GM19351 (cell line): Measurements from ENCODE around the gene SLC29A2.

Source experiments
- ATAC-seq: cut with Tn5 transposase; IDR thresholded peaks from one replicate; pipeline ENCODE4 v1.9.1; 2021; ENCODE audit warnings: mild to moderate bottlenecking, moderate library complexity; ENCODE audit not compliant: unreplicated experiment

The SLC29A2 gene

DNA sequence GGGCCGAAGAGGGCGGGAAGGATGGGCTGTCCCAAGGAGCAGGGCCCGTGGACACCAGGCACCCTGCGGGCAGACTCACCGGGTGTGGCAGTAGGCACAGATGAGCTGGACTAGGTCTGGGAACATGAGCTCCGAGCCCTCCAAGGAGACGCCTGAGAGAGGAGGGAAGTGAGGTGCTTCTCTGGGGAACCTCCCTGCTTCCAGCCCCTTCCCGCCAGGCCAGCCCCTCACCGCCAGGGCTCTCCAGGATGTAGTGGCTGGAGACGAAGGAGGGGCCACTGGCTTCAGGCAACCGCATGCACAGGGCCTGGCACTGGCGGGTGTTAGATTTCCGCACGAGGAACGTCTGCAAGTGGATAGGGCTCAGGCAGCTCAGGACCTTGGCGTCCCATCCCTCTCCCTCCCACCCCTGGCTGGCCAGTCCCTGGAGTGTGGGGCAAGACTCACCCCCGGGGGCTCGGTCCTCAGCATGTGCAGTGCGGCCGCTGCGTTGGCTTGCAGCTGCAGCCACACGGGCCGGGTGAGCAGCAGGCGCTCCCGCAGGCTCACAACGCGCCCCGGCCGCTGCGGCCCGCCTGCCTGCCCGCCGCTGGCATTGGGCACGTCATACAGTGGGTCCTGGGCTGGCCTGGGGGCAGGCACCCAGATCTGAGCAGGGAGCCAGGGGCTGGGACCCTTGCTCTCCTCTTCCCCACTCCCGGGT is 35.9 kb downstream of the SLC29A2 start:
- no peak for ATAC-seq

DNA sequence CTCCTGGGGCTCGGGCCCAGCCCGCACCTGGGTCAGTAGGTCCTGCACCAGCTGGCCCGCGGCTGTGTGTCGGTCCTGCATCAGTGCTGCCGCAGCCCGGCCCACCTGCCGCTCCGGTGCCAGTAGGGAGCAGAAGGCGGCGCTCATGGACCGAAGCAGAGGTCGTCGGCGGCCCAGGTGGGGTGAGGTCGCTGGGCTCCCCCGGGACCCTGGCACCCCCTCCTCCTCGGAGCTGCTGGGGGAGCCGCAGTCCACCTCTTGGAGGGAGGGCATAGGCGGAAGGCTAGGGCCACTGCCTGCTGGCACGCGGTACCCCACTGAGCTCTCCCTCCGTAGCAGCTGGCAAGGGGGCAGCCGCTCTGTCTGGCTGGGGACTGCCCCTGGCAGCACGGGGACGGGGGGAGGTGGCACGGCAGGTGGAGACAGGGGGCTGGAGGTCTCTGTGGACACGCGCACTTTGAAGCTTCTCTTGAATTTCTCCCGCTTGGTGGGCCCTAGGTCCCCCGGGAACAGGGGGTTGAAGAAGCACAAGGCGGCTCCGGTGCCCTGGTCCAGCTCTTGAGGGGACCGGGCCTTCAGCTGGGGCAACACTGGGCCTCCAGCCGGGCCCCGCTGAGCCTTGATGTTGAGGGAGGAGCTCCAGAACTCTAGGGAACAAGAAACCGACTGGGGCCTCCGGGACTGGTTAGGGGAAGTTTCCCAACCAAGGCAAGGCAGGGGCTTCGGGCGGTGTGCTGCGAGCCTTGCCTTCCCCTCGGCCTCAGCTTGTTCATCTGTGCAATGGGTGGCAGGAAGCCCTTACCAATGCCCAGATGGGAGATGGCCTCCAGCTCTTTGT is 36.7 kb downstream of the SLC29A2 start:
- ATAC-seq, result no peak

- ATAC-seq, result no peak
Observed at GRCh38 chr11:66333896-66334604, 37.5 kb downstream of the SLC29A2 start.

GRCh38 chr11:66333220-66333877 is 38.2 kb downstream of the SLC29A2 start:
- no peak for ATAC-seq

DNA sequence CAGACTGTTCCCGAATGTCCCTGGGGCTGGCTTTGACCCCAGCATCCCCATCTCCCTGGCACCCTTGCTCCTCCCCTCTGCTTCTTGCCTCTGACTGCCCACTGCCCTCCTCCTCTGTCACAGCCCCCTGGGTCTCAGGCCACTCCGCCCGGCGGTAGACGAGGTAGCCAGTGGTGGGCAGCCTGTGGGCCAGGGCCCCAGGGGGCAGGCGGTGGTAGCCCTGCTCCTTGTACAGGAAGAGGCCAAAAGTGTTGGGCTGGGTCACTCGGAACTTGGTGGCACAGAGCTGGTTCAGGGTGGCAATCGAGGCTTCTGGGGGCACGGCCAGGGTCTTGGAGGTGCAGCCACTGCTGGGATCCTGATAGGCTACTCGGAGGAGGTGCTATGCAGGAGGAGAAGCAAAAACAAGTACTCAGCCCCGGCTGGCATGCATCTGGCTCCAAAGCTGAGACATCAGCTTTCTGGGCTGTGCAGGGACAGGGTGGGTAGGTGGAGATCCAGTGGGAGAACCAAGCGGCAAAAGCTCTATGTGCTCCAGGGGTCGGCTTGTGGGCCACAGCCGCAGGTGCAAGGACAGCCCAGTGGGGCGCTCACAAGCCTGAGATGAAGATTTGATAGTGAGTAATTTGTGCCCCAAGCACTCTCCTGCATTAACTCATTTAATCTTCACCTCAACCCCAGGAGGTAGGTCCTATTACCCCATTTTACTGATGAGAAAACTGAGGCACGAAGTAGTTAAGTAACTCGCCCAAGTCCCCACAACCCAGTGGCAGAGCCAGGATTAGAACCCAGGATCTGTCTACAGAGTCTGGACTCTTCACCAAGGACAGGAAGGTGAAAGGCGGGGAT is 39.0 kb downstream of the SLC29A2 start:
- no peak for ATAC-seq

DNA sequence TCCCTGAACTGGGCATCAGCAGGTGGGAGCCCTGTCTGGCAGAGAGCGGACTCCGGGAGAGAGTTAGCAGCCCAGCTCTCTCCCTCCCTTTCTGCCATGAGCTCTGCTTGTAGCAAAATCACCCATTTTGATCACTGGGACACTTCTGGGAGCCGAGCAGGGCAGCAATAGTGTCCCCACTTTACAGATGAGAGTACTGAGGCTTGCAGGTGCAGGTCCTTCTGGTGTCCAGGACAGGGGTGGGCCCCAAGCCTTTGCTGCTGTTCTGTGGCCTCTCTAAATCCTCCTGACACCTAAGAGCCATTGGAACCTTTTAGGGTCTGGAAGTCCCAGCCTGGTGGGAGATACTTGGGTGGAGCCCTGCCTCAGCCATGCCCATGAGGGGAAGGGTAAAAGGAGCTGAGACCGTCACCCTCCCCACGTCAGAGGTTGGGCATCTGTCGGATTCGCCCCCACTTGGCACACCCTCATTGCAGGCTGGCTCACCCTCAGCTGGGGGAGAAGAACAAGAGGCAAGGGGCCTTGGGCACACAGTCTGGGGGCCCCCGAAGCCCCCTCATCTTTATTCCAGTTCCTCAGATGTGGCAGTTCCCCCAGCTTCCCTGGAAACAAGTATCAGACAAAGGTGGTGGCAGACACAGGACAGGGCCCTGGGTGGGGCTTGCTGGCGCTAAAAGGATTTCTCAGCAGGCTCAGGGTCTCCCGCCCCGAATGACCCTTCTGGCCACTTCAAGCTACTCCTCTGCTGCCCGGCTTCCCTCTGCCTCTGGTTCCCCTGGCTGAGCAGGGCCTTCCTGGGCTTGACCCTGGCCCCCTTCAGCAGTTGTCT is 39.8 kb downstream of the SLC29A2 start:
- ATAC-seq, result no peak

- no peak for ATAC-seq
Observed at GRCh38 chr11:66330931-66331330, 40.6 kb downstream of the SLC29A2 start.

DNA sequence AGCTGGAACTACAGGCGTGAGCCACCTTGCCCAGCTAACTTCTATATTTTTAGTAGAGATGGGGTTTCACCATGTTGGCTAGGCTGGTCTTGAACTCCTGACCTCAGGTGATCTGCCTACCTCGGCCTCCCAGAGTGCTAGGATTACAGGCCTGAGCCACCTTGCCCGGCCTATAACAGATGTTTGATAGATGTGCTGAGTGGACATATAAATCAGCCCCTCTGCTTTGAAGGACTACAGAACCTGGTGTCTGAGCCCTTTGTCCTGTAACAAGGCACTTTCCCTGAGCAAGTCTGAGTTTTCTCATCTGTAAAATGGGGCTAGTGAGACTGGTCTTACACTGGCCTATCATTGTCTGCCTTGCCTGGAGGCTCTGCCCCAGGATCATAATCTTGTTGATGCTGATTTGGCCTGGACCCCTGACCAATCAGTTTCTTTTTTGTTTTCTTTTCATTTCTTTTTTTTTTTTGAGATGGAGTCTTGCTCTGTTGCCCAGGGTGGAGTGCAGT is 42.3 kb downstream of the SLC29A2 start:
- no peak for ATAC-seq

DNA sequence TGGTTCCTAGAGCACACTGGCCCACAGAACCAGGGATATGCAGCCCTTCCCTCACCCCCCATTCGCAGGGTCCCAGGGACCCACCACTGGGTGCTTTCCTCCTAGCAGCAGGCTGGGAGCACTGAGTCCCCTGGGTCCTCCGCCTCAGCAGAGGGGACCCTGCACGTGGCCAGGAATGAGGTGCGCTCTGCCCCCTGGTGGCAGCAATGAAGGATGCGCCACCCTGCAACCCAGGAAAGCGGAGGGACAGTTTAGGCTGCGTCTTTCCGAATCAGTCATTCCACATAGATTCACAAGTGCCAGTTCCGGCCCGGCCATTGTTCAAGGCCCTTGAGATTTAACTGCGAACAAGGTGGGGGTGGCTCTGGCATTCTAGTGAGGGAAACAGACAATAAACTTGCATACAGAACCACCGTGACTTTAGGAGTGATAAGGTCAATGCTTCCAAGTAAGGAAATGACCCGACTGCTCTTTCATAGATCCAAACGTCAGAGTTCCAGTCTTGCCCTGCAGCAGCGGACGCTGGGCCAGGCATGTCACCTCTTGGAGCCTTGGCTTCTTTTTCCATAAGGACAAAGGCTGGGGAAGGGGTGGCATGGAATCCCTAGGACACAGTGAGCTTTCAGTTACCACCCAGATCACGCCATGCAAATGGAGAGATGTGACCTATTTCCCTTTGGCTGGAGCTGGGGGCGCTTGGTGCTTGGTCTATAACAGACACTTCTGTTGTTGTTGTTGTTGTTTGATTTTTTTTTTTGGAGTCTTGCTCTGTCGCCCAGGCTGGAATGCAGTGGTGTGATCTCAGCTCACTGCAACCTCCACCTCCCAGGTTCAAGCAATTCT is 43.0 kb downstream of the SLC29A2 start:
- ATAC-seq, result no peak

GRCh38 chr11:66328031-66328301 is 43.6 kb downstream of the SLC29A2 start:
- ATAC-seq, result no peak

DNA sequence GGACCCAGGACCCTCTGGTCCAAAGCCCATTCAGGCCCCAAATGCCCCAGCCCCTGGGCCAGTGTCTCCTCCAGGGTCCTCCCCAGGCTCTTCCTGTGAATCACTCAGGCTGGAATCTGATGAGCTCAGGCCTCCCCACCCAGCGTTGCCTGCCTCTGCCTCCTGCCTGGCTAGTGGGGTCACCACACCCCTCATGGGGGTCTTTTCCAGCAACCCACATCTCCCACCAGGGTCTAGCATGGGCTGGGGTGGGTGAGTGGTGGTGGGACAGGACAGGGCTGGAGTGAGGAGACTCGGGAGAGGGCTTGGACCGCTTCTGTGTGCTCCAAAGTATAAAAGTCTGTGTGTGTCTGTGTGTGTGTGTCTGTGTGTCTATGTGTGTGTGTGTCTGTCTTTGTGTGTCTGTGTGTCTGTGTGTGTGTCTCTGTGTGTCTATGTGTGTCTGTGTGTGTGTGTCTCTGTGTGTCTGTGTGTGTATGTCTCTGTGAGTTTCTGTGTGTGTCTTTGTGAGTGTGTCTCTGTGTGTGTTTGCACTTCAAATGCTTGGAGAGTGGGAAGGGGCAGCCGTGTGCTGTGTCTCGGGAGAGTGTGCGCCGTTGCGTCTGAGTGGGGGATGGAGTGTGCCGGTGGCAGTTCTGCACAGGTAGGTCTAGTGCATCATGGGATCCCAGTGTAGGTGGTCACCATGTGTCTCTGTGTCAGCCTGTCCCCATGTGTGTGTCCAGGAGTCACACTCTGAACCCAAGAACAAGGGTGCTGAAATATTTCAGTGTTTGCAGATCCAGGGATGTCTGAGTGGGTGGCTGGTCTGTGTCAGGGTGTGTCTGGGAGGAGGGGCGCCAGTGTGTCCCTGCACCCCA is 44.2 kb downstream of the SLC29A2 start:
- no peak for ATAC-seq

DNA sequence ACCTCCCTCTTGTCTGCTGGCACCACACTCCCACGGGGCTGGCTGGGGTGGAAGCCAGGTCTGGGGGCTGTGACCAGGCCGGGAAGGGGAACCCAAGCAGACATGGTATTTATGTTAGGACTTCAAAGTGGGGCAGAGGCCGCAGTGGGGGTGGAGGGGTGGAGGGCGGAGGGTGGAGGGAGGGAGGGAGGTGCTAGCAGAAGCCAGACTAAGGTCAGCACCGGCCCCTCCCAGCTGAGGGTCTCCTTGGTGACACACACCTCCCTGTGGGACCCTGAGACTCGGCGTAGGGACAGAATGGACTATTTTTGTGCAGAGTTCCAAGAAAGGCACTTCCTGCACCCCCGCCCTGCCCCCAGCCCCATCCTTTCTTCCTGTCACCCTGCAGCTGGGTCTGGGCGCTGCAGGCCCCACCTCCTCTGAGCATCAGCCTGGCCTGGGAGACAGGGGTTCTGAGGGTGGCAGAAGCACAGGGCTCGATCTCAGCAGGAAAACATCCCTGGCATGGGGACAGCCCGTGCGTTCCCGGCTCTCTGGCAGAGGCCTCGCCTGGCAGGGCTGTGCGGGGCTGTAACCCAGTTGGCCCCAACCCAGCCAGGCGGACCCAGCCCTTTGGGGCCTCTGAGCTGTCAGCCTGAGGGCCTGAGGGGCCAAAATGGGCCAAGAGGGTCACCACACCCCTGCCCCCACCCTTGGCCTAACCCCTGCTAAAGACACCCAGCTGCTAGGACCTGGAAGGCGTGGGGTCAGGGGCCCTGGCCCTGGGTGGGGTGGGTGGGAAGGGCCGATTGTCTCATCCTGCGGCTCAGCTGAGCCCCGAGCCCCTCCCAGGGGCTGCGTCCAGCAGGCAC is 45.1 kb downstream of the SLC29A2 start:
- ATAC-seq, result no peak

- ATAC-seq, result no peak
Observed at GRCh38 chr11:66325263-66325671, 46.3 kb downstream of the SLC29A2 start.

GRCh38 chr11:66324664-66325063 is 46.9 kb downstream of the SLC29A2 start:
- ATAC-seq, result no peak

GRCh38 chr11:66323684-66324083 is 47.9 kb downstream of the SLC29A2 start:
- no peak for ATAC-seq

- no peak for ATAC-seq
Observed at GRCh38 chr11:66322732-66323427, 48.7 kb downstream of the SLC29A2 start.
